Effector CD8-positive, alpha-beta T cell (primary cell): ENCODE results near the gene SMC3.

ENCODE experiments used
- DNase-seq: peaks from one replicate; lab custom pipeline; 2025; lab: John Stamatoyannopoulos, UW

SMC3 gene

GRCh38 chr10:110644598-110645462 is 77.3 kb downstream of the SMC3 start:
- no peak for DNase-seq

GRCh38 chr10:110646417-110647135 is 79.1 kb downstream of the SMC3 start:
- no peak for DNase-seq

GRCh38 chr10:110647136-110647430 is 79.6 kb downstream of the SMC3 start:
- no peak for DNase-seq

- DNase-seq = no peak
Measured at GRCh38 chr10:110648692-110649346, 81.3 kb downstream of the SMC3 start.

- no peak for DNase-seq
Measured at GRCh38 chr10:110649347-110650264, 82.1 kb downstream of the SMC3 start.

- DNase-seq = no peak
Measured at GRCh38 chr10:110650265-110650668, 82.8 kb downstream of the SMC3 start.

GRCh38 chr10:110651044-110651958 is 83.8 kb downstream of the SMC3 start:
- DNase-seq = no peak

- DNase-seq = no peak
Measured at GRCh38 chr10:110652475-110653118, 85.1 kb downstream of the SMC3 start.
